Activated CD4-positive, alpha-beta T cell treated with anti-CD3 and anti-CD28 coated beads, Interleukin-2, amount 50 U/mL, for 16 hours (primary cell): Measurements from ENCODE around the gene DENND5A.
A peak's percentile ranks its signal among the peaks of the same experiment; 100 is the strongest.

Experiments
- DNase-seq: peaks from one replicate; pipeline ENCODE4 v3.0.0-alpha.2; 2020

Gene DENND5A

DNA sequence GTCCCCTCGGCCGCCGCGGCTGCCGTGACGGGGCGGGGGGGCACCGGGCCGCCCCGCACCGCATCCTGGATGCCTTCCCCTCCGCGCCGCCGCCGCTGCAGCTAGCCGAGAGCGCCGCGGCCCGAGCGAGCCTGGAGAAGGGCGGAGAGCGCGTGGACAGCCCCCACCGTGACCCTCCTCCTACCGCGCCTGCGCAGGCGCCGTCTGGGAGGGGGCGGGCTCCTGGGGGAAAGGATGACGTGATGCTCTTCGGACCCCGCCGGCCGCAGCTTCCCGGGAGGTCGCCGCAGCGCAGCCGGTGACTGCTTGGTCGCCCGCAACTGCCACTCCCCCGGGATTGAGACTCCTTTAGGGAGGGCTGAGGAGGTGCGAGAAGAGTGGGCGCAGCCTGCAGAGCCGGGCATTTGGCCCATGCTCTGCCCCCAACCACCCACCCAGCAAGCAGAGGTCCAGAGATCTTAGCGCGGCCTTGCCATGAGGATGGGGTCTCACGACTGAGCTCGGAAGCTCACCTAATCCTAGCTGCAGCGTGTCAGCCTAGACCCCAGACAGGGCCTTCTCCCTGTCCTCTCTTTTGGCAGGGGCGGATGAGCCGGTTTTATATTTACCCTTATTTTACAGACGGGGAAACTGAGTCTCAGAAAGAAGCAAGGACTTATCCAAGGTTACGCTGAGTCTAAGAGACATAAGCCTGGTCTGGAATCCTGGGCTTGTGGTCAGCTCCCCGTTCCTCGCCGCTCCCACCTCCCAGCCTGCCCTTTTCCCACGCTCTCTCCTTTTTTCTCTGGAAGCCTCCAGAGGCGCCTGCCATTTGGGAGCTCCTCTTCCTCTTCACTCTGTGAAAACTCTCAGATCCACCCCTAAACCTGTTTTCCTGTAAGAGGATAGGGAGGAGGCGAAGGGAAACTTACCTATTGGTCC is at the start of gene DENND5A:
Gene DENND5A, minus strand, starts transcription at position 140 of the 921 bp plus-strand sequence. CDS start 281 bp downstream, outside the sequence.
- DNase-seq: peak; percentile 65

DNA sequence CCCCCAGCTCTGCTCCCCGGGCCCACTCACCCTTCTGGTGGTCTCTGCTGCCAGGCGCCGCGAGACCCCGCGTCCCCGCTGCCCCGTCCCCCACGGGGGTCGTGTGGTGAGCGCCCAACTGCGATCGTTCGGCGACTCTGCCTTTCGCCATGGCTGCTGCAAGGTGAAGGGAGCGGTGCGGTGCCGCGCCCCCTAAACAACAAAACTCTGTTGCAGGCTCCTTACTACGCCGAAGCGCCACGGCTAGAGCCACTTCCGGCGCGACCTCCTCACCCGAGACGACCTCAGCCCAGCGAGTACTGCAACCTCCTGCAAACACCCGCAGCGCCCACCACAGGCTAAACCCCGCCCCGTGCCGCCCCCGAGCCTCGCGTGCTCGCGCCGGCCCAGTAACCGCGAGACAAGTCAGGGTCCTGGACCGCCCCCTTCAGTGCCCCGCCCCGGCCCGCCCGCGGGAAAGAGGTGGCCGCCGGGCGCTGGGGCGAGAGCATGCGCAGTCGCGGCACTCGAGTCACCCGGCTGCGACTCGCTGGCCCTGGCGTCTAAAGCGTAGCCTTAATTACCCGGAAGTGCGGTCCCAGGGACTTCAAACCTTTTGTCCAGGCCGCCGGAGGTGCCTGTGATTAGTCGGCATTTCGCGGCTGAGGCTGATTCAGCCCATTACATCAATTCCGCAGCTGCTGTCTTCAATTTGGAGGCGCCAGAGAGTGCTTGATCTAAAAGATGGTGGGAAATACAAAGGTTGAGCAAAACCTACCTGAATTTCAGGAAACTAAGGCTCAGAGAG is 49.3 kb upstream of the DENND5A start, which contains the start of gene TMEM41B:
Gene TMEM41B, minus strand, starts transcription at position 303 of the 787 bp plus-strand sequence. Its CDS starts 152 bp downstream, at position 151.
- peak; percentile 99 for DNase-seq

DNA sequence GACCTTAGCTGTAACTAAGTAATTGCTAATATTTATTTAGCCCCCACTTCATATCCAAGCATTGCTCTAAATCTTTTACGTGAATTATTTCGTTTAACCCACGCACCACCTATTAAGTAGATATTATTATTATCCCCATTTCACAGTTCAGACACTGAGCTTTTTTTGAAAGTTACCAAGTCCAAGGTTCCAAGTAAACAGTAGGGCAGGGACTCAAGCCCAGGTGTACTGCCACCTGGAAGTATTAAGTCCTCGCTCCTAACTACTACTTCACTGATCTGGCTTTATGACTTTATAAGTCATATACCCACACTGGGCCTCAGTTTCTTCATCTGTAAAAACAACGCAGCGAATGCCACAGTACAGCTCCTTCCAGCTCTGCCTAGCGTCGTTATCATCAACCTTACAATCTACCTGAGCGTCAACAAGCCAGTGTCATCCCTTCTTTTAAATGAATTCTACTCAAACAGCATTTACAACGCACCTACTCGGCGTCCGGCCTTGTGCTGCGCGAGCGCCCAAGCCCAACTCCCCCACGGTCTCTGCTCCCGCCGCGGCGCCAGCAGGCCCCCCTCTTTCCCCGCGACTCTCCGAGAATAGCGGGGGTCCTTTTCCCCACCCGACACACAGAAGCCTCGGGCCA is 48.6 kb upstream of the DENND5A start:
- DNase-seq: peak; percentile 1

DNA sequence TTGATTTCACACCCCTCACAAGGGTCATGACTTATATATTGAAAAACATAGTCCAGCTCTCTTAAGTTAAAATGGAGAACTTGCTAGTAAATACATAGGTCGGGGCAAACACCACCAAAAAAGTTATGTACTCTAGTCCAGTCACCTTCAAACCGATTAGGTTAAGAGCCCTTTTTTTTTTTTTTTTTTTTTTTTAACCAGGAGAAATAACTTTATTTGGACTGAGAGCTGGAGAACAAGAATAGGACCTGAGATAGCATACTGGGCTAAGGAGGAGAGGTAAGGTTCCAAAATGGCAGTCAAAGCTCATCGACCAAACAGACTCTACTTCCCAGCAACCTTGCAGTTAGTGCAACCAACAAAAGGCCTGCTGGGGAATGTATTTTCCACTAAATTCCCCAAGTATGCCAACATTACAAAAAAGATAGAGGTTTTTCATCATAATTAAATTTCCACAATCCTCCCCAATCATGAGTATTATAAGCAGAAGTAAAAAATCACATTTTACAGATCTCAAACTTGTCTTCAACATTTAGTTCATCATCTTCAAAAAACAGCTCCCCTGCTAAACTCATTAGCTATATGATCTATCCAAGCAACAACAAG is 45.4 kb upstream of the DENND5A start:
- DNase-seq: no peak

DNA sequence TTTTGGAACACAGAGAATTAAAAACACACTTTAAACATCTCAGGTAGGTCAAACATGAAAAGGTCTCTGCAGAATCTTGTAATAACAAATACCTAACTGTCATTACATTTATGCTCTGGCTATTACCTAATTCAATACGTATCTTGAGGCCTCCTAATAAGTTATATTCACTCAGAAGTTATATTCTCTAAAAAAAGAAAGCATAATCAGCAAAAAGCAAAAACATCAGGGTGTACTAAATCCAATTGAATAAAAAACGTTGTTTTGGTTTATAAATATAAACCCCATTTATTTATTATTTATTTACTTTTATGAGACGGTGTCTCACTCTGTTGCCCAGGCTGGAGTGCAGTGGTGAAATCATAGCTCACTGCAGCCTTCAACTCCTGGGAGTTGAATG is 39.0 kb upstream of the DENND5A start:
- no peak for DNase-seq

DNA sequence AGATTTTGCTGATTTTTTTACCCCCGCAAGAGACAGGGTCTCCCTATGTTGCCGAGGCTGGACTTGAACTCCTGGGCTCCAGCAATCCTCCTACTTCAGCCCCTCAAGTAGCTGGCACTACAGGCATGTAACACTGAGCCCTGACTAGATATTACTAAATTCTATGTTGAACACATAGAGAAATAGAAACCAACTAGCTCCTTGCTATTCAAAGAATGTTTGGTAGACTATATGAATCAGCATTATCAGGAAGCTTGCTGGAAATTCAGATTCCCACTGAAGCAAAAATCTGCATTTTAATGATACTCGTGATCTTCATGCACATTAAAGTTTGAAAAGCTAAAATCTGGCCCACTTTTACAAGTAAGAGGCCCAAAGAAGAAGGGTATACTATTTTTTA is 37.3 kb upstream of the DENND5A start:
- no peak for DNase-seq

DNA sequence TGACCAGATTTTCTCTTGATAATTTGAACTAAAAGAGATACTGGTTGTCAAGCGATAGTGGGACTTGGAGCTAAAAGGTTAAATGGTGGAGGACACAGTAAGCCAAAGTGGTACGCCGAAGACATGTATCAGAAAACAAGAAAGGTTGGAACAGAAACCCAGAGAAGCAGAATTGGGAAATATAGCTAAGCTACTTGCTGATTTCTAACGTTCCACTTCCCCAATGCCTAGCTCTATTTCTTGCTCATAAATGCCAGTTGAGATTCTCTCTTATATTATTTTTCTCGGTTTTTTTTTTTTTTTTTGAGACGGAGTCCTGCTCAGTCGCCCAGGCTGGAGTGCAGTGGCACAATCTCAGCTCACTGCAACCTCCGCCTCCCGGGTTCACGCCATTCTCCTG is 36.6 kb upstream of the DENND5A start:
- DNase-seq: no peak

DNA sequence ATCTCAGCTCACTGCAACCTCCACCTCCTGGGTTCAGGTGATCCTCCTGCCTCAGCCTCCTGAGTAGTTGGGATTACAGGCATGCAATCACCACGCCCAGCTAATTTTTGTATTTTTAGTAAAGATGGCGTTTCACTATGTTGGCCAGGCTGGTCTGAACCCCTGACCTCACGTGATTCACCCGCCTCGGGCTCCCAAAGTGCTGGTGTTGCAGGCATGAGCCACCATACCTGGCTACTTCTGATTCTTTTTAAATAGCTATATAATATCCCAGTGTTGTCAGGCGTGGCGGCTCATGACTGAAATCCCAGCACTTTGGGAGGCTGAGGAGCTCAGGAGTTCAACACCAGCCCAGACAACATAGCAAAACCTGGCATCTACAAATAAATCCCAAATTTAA is 28.5 kb upstream of the DENND5A start:
- no peak for DNase-seq

DNA sequence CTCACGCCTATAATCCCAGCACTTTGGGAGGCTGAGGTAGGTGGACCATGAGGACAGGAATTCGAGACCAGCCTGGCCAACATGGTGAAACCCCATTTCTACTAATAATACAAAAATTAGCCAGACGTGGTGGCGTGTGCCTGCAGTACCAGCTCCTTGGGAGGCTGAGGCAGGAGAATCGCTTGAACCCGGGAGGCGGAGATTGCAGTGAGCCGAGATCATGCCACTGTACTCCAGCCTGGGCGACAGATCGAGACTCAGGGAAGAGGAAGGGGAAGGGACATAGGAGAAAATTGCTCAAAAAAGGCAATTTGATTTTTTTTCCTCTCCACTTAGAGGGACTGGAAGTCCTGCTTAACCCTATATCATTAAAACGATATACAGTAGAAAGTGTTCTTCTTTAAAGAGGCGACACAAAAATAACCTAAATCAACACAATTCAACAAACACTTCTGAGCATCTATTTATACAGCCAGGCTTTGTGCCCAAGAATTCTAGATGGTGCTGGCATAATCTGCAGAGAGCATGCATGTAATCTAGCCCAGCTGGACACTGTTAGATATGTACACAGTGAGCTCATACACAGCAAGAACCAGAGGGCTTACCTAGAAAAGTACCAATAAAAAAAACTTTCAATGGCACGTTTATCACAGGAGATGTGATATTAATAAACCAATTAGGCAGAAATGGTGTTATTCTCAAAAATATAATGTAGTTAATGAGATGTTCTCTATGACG is 20.9 kb upstream of the DENND5A start:
- no peak for DNase-seq

DNA sequence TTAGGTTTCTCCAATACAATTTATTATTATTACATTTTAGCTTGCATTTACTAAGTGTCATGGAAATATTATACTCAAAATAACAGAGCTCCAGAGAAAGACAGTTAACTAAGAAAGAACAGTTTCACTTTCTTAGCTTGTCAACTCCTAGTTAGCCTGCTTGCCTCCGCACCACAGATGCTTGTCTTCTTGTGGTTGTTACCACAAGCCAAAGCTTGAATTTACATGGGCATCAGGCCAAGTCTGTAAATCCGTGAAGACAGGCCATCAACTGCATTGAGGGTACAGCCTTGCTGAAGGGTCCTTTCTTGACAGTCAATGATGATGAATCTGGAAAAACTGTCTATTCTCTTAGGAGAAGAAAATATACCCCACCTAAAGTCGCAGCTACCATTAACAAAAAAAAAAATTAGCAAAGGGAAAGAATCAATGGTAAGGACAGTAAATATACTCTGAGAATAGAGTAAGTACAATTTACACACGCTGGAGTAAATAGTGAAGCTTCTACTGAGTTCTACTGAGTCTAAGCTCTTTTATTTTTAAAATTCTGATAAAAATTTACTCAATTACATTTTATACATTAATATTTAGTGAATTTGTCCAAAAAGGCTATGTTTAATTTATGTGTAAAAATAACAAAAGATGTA is 15.6 kb upstream of the DENND5A start:
- DNase-seq: peak; percentile 76

DNA sequence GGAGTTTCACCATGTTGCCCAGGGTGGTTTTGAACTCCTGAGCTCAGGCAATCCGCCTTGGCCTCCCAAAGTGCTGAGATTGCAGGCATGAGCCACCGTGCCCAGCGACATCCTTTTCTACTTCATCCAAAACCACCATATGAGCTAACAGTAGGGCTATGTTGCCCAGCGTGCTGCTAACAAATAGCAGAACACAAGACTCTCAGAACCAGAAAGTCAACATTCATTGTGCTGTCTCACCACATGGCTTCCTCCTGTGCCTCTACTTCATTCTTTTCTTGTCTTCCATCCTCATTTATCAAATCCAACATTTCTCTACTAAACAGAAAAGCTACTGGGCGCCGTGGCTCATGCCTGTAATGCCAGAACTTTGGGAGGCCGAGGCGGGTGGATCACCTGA is 12.0 kb upstream of the DENND5A start:
- no peak for DNase-seq

DNA sequence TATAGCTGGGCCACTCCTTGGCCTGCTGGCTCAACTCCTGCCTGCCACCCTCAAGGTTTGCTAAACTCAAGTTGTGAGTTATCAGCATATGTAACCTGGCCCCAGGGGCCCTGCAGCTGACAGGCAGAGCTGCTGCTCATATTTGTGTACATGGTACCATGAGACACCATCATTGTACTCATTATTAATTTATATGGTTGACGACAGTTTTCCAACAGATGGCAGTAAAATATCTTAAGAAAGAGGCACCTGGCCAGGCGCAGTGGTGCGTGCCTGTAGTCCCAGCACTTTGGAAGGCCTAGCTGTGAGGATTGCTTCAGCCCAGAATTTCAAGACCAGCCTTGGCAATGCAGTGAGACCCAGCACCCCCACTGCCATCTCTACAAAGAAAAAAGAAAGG is 11.4 kb upstream of the DENND5A start:
- DNase-seq: no peak

DNA sequence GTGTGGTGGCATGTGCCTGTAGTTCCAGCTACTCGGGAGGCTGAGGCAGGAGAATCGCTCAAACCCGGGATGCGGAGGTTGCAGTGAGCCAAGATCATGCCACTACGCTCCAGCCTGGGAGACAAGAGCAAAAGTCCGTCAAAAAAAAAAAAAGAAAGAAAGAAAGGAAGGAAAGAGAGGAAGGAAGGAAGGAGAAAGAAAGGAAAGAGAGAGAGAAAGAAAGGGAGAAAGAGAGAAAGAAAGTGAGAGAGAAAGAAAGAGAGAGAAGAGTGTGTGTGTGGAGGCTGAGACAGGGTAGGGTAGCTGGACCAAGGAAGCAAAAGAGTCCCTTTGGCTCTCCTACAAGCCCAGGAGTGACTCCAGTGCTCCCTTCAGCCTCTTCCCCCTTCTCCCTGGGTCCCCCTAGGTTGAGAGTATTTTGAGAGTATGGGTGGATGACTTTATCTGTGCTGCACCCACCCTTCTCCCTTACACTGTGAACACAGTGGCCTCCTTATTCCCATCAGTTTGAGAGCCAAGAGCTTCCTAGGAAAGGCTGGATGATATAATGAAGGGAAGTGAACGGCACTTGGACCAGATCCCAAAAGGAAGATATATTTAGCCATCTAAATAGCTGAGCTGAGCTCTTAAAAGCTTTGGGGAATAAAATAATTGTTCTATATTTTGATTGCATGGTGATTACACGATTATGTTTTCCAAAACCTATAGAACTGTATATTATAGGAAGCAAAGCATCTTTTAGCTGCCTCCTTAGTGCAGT is 9.5 kb upstream of the DENND5A start:
- no peak for DNase-seq

DNA sequence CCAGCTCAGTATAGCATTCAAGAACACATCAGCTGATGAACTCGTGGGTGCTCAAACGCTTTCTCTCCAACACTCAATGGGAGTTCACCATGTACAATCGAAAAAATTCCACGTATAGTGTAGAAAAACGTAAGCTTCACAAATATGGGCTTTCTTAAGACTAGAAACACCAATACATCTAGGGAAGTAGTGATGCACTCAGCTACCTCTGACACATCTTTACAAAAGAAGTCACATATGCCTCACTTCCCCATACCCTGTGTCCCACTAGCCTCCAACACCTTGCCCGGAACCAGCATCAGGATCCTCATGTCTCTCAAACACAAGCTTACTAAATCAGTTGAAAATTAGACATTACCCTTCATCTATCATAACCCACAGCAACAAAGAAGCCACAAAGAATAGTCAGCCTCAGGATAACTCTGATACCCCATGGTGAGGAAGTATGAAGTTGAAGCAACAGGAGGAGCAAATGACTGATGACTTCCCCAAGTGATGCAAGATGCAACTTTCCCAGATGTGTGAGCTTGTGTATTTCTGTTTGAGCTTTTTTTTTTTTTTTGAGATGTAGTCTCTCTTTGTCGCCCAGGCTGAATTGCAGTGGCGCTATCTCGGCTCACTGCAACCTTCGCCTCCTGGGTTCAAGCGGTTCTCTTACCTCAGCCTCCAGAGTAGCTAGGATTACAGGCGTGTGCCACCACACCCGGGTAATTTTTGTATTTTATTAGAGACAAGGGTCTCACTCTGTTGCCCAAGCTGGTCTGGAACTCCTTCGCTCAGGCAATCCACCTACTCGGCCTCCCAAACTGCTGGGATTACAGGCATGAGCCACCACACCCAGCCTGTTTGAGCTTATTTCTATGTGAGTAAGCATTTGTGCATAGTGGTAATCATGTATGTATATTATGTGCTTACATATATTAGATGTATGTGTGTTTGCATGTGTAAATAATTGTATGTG is 8.5 kb upstream of the DENND5A start:
- DNase-seq: no peak

DNA sequence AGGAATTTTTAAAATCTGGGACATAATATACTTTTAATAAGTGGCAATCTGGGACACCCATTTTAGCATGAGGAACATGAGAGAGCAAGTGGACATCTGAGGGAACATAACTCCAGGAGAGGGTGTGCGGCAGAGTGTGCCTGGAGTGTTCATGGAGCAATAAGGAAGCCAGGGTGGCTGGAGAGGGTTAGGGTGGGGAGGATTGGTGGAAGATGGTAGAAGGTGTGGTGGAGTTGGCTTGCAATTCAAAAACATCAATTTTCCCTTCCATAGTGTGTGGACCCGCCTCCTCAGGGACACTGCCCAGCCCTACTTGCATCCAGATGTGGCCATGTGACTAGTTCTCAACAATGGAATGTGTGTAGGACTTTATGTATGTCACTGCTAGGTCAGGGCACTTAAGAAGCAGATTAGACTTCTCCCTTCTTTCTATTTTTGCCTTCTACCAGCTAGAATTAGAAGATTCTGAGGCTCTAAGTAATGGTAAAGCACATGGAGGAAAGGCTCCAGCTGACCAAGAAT is 4.4 kb upstream of the DENND5A start:
- DNase-seq: no peak

DNA sequence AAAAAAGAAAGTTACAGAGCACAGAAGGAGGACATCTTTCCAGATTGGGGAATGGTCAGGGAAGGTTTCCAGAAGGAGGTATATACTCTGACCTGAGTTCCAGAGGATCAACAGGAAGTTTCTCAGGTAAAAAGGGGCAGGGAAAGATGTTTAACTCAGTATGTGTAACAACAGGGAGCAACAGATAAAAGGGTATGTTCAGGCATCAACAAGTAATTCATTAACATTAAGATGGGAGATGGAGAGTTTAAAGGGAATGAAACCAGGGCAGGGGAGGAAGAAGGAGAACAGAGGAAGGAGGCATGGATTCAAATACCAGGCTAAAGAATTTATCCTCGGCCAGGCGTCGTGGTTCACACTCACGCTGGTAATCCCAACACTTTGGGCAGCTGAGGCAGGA is 2.5 kb upstream of the DENND5A start:
- DNase-seq: no peak

DNA sequence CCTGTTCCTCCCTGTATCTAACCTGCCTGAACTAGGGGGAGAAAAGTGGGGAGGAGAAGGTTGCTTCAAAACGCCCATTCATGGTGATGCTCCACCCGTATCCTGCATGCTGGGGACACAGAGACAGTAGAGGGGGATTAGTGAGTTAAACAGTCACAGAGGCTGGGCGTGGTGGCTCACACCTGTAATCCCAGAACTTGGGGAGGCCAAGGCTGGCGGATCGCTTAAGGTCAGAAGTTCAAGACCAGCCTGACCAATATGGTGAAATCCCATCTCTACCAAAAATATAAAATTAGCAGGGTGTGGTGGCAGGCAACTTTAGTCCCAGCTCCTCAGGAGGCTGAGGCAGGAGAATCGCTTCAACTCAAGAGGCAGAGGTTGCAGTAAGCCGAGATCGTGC is 1.8 kb upstream of the DENND5A start:
- DNase-seq: no peak

DNA sequence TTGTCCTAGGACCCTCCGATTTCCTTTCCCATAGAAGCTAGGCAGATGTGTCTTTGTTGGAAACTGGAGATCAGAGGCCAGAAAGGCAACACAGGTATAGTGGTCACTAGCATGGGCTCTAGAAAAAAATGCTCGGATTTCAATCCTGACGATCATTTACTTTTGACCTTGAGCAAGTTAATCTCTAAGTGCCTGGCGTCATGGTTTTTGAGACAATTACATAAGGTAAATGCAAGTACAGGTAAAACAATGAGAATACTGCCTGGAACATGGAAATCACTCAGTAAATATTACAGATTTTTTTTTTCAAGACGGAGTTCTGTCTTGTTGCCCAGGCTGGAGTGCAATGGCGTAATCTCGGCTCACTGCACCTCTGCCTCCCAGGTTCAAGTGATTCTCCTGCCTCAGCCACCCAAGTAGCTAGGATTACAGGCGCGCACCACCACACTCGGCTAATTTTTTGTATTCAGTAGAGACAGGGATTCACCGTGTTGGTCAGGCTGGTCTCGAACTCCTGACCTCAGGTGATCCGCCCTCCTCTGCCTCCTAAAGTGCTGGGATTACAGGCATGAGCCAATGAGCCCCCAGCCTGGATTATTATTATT is 1.1 kb upstream of the DENND5A start:
- no peak for DNase-seq
